ENCODE data around the gene DLG2. TPM values are rescaled to one million over a fixed set of nuclear protein-coding genes. Genes with fewer than 3 reads are reported as not detected.

DLG2 gene
- total and polyA plus RNA-seq, 2 donors: 3.4 to 42.4 TPM

- Histone ChIP-seq H3K36me3 (ENCODE audit: insufficient read depth) (no peaks in the 10 kb centered on the region), H3K4me1 (ENCODE audit: insufficient read depth) (no peaks in the 10 kb centered on the region), H3K27ac (ENCODE audit: low read depth) (no peak overlapping the region), H3K4me3 (ENCODE audit: low read depth, low read length) (no peak overlapping the region)
- no peak for DNase-seq (ENCODE audit: extremely low spot score)
- 61% methylated on average over 2 of the region's 2 CpGs for WGBS
Observed at GRCh38 chr11:84128840-84129239, 1498.3 kb downstream of the DLG2 start.

- Histone ChIP-seq H3K36me3 (ENCODE audit: insufficient read depth) (no peaks in the 10 kb centered on the region), H3K27ac (ENCODE audit: low read depth) (no peak overlapping the region), H3K4me3 (ENCODE audit: low read depth, low read length) (no peak overlapping the region), H3K4me1 (ENCODE audit: insufficient read depth) (no peaks in the 10 kb centered on the region)
- WGBS: 35% methylated on average over 1 of the region's 1 CpG
- no peak for DNase-seq (ENCODE audit: extremely low spot score)
Observed at GRCh38 chr11:84117394-84117793, 1509.8 kb downstream of the DLG2 start.

GRCh38 chr11:84106541-84106940 lies 1520.6 kb downstream of the DLG2 start:
- Histone ChIP-seq H3K4me3 (ENCODE audit: low read depth, low read length) (no peak overlapping the region), H3K27ac (ENCODE audit: low read depth) (no peak overlapping the region), H3K4me1 (ENCODE audit: insufficient read depth) (no peaks in the 10 kb centered on the region), H3K36me3 (ENCODE audit: insufficient read depth) (no peaks in the 10 kb centered on the region)
- DNase-seq (ENCODE audit: extremely low spot score): peak; percentile 18

- no peak for DNase-seq (ENCODE audit: extremely low spot score)
- WGBS: 86% methylated on average over 3 of the region's 3 CpGs
- H3K4me3 ChIP-seq (ENCODE audit: low read depth, low read length): no peak overlapping the region
- H3K36me3 ChIP-seq (ENCODE audit: insufficient read depth): no peaks in the 10 kb centered on the region
- no peaks in the 10 kb centered on the region for H3K4me1 ChIP-seq (ENCODE audit: insufficient read depth)
- H3K27ac ChIP-seq (ENCODE audit: low read depth): no peak overlapping the region
Observed at GRCh38 chr11:84105148-84105547, 1522.0 kb downstream of the DLG2 start.

- Histone ChIP-seq H3K4me1 (ENCODE audit: insufficient read depth) (no peaks in the 10 kb centered on the region), H3K4me3 (ENCODE audit: low read depth, low read length) (no peak overlapping the region), H3K36me3 (ENCODE audit: insufficient read depth) (no peaks in the 10 kb centered on the region), H3K27ac (ENCODE audit: low read depth) (no peak overlapping the region)
- WGBS: 77% methylated on average over 1 of the region's 1 CpG
- DNase-seq (ENCODE audit: extremely low spot score): no peak
Observed at GRCh38 chr11:84103096-84103495, 1524.0 kb downstream of the DLG2 start.

- no peak overlapping the region for H3K4me3 ChIP-seq (ENCODE audit: low read depth, low read length)
- H3K27ac ChIP-seq (ENCODE audit: low read depth): no peak overlapping the region
- WGBS: 44% methylated on average over 3 of the region's 3 CpGs
- H3K4me1 ChIP-seq (ENCODE audit: insufficient read depth): no peaks in the 10 kb centered on the region
- DNase-seq (ENCODE audit: extremely low spot score): no peak
- H3K36me3 ChIP-seq (ENCODE audit: insufficient read depth): no peaks in the 10 kb centered on the region
Observed at GRCh38 chr11:84097186-84097585, 1530.0 kb downstream of the DLG2 start.

GRCh38 chr11:84091212-84091986 lies 1535.7 kb downstream of the DLG2 start:
- H3K27ac ChIP-seq (ENCODE audit: low read depth): no peak overlapping the region
- no peaks in the 10 kb centered on the region for H3K4me1 ChIP-seq (ENCODE audit: insufficient read depth)
- DNase-seq (ENCODE audit: extremely low spot score): no peak
- WGBS: 82% methylated on average over 7 of the region's 7 CpGs
- no peak overlapping the region for H3K4me3 ChIP-seq (ENCODE audit: low read depth, low read length)
- H3K36me3 ChIP-seq (ENCODE audit: insufficient read depth): no peaks in the 10 kb centered on the region

- H3K27ac ChIP-seq (ENCODE audit: low read depth): no peak overlapping the region
- H3K4me1 ChIP-seq (ENCODE audit: insufficient read depth): no peaks in the 10 kb centered on the region
- WGBS: 35% methylated on average over 5 of the region's 5 CpGs
- H3K4me3 ChIP-seq (ENCODE audit: low read depth, low read length): no peak overlapping the region
- no peaks in the 10 kb centered on the region for H3K36me3 ChIP-seq (ENCODE audit: insufficient read depth)
- DNase-seq (ENCODE audit: extremely low spot score): peak; percentile 33
Observed at GRCh38 chr11:84089072-84090057, 1537.8 kb downstream of the DLG2 start.

GRCh38 chr11:84071851-84072250 lies 1555.3 kb downstream of the DLG2 start:
- no peak overlapping the region for H3K27ac ChIP-seq (ENCODE audit: low read depth)
- no peaks in the 10 kb centered on the region for H3K4me1 ChIP-seq (ENCODE audit: insufficient read depth)
- 82% methylated on average over 2 of the region's 2 CpGs for WGBS

GRCh38 chr11:84069048-84069447 lies 1558.1 kb downstream of the DLG2 start:
- Histone ChIP-seq H3K4me1 (ENCODE audit: insufficient read depth) (no peaks in the 10 kb centered on the region), H3K4me3 (ENCODE audit: low read depth, low read length) (no peak overlapping the region), H3K27ac (ENCODE audit: low read depth) (no peak overlapping the region), H3K36me3 (ENCODE audit: insufficient read depth) (no peaks in the 10 kb centered on the region)
- WGBS: 75% methylated on average over 1 of the region's 1 CpG
- DNase-seq (ENCODE audit: extremely low spot score): no peak

More at GRCh38 chr11:84071851-84072250, 1555.3 kb downstream of the DLG2 start:
- no peak for DNase-seq (ENCODE audit: extremely low spot score)
- Histone ChIP-seq H3K36me3 (ENCODE audit: insufficient read depth) (no peaks in the 10 kb centered on the region), H3K4me3 (ENCODE audit: low read depth, low read length) (no peak overlapping the region)

GRCh38 chr11:84061726-84062125 lies 1565.4 kb downstream of the DLG2 start:
- Histone ChIP-seq H3K27ac (ENCODE audit: low read depth) (no peak overlapping the region), H3K4me1 (ENCODE audit: insufficient read depth) (no peaks in the 10 kb centered on the region), H3K4me3 (ENCODE audit: low read depth, low read length) (no peak overlapping the region), H3K36me3 (ENCODE audit: insufficient read depth) (no peaks in the 10 kb centered on the region)
- DNase-seq (ENCODE audit: extremely low spot score): no peak
- 92% methylated on average over 1 of the region's 1 CpG for WGBS

GRCh38 chr11:84056653-84057376 lies 1570.3 kb downstream of the DLG2 start:
- H3K27ac ChIP-seq (ENCODE audit: low read depth): no peak overlapping the region
- no peaks in the 10 kb centered on the region for H3K4me1 ChIP-seq (ENCODE audit: insufficient read depth)
- DNase-seq (ENCODE audit: extremely low spot score): peak; percentile 4
- 70% methylated on average over 6 of the region's 6 CpGs for WGBS
- H3K4me3 ChIP-seq (ENCODE audit: low read depth, low read length): no peak overlapping the region
- H3K36me3 ChIP-seq (ENCODE audit: insufficient read depth): no peaks in the 10 kb centered on the region

GRCh38 chr11:84045146-84045545 lies 1582.0 kb downstream of the DLG2 start:
- H3K27ac ChIP-seq (ENCODE audit: low read depth): no peak overlapping the region
- H3K4me3 ChIP-seq (ENCODE audit: low read depth, low read length): no peak overlapping the region
- no peak for DNase-seq (ENCODE audit: extremely low spot score)
- no peaks in the 10 kb centered on the region for H3K36me3 ChIP-seq (ENCODE audit: insufficient read depth)
- no peaks in the 10 kb centered on the region for H3K4me1 ChIP-seq (ENCODE audit: insufficient read depth)
